ENCODE data around the gene ADGRV1. TPM values are rescaled to one million over a fixed set of nuclear protein-coding genes. Genes with fewer than 3 reads are reported as not detected.

The ADGRV1 gene
- total and polyA plus RNA-seq, 2 donors (not counting 3 experiments of a cell fraction or from before 2014, with no cell fraction given), result 0.11 to 0.55 TPM

GRCh38 chr5:91142386-91142785 is 583.8 kb downstream of the ADGRV1 start:
- CTCF ChIA-PET, result interaction anchor here (0.6 to 2.1 kb wide), 3 partner anchors 8 to 78 kb away, joined by 3 to 5 read pairs (median 3); no protein-coding TSS in a partner anchor
- Histone ChIP-seq H3K4me2 (ENCODE audit: insufficient read depth, low read length) (no peak overlapping the region), H4K20me1 (replicated peaks; ENCODE audit: control insufficient read depth, extremely low read depth, insufficient read depth, low read length) (no peaks in the 10 kb centered on the region), H2AFZ (ENCODE audit: low read depth, low read length) (peak overlapping the region; percentile 73), H3K9me1 (replicated peaks; ENCODE audit: control insufficient read depth, extremely low read depth, insufficient read depth, low read length) (no peaks in the 10 kb centered on the region), H3K4me3 (replicated peaks in 1 of 3; ENCODE audit: insufficient read depth in 1 of 3, low read depth in 1 of 3, low read length in 3 of 3) (no peak overlapping the region), H3K4me1 (ENCODE audit: control insufficient read depth, extremely low read depth, insufficient read depth, low read length) (peaks cover 10% of the 10 kb centered on the region), H3K27ac (ENCODE audit: insufficient read depth, low read depth, low read length) (no peak overlapping the region), H3K9ac (replicated peaks; ENCODE audit: extremely low read depth, insufficient read depth, low read length) (no peak overlapping the region), H3K9me3 (replicated peaks; ENCODE audit: control insufficient read depth, insufficient read depth, low read length) (no peaks in the 10 kb centered on the region), H3K36me3 (ENCODE audit: control insufficient read depth in 2 of 2, extremely low read depth in 1 of 2, insufficient read depth in 2 of 2, low read length in 2 of 2) (no peaks in the 10 kb centered on the region), H3K27me3 (ENCODE audit: control insufficient read depth in 2 of 2, insufficient read depth in 2 of 2, low read length in 2 of 2) (no peaks in the 10 kb centered on the region), H3K79me2 (ENCODE audit: control insufficient read depth, insufficient read depth, low read length) (no peaks in the 10 kb centered on the region)
- POLR2A ChIA-PET, result no interaction called here
- FAIRE-seq (no peak), DNase-seq (ENCODE audit: low read depth, low spot score) (no peak)
- dilution Hi-C loops (cut with MboI; ENCODE audit: extremely low pct_ligation_motif_present, low sequenced_read_pairs), result no loop called here
- intact Hi-C loops (cut with micrococcal nuclease), result no loop called here
- no peak for TF ChIP-seq CTCF (IDR thresholded peaks at IDR 0.05; ENCODE audit: extremely low read depth in 1 of 2, insufficient read depth in 1 of 2, low read depth in 1 of 2, low read length in 2 of 2)
- BruUV-seq (replicated peaks), result no TSS peak

GRCh38 chr5:91142819-91143218 is 584.2 kb downstream of the ADGRV1 start:
- POLR2A ChIA-PET, result no interaction called here
- Histone ChIP-seq H3K9ac (replicated peaks; ENCODE audit: extremely low read depth, insufficient read depth, low read length) (no peak overlapping the region), H3K27me3 (ENCODE audit: control insufficient read depth in 2 of 2, insufficient read depth in 2 of 2, low read length in 2 of 2) (no peaks in the 10 kb centered on the region), H3K4me1 (ENCODE audit: control insufficient read depth, extremely low read depth, insufficient read depth, low read length) (peaks cover 10% of the 10 kb centered on the region), H3K36me3 (ENCODE audit: control insufficient read depth in 2 of 2, extremely low read depth in 1 of 2, insufficient read depth in 2 of 2, low read length in 2 of 2) (no peaks in the 10 kb centered on the region), H3K9me3 (replicated peaks; ENCODE audit: control insufficient read depth, insufficient read depth, low read length) (no peaks in the 10 kb centered on the region), H3K4me3 (replicated peaks in 1 of 3; ENCODE audit: insufficient read depth in 1 of 3, low read depth in 1 of 3, low read length in 3 of 3) (no peak overlapping the region), H2AFZ (ENCODE audit: low read depth, low read length) (peak overlapping the region; percentile 73), H4K20me1 (replicated peaks; ENCODE audit: control insufficient read depth, extremely low read depth, insufficient read depth, low read length) (no peaks in the 10 kb centered on the region), H3K9me1 (replicated peaks; ENCODE audit: control insufficient read depth, extremely low read depth, insufficient read depth, low read length) (no peaks in the 10 kb centered on the region), H3K79me2 (ENCODE audit: control insufficient read depth, insufficient read depth, low read length) (no peaks in the 10 kb centered on the region), H3K27ac (ENCODE audit: insufficient read depth, low read depth, low read length) (no peak overlapping the region), H3K4me2 (ENCODE audit: insufficient read depth, low read length) (no peak overlapping the region)
- DNase-seq (ENCODE audit: low read depth, low spot score) (no peak), FAIRE-seq (no peak)
- intact Hi-C loops (cut with micrococcal nuclease) (no loop called here), dilution Hi-C loops (cut with MboI; ENCODE audit: extremely low pct_ligation_motif_present, low sequenced_read_pairs) (no loop called here)
- TF ChIP-seq MYC (IDR thresholded peaks at IDR 0.05; ENCODE audit: low read depth, low read length) (no peak), CTCF (IDR thresholded peaks at IDR 0.05; ENCODE audit: extremely low read depth in 1 of 2, insufficient read depth in 1 of 2, low read depth in 1 of 2, low read length in 2 of 2) (no peak)
- CTCF ChIA-PET, result interaction anchor here (1.1 to 2.1 kb wide), 2 partner anchors 77 to 242 kb away, joined by 3 to 5 read pairs; no protein-coding TSS in a partner anchor
- no TSS peak for BruUV-seq (replicated peaks)
